ENCODE measurements around the gene PPM1H. TPM values are rescaled to one million over a fixed set of nuclear protein-coding genes. Genes with fewer than 3 reads are reported as not detected.
A peak's percentile ranks its signal among the peaks of the same experiment; 100 is the strongest.

The PPM1H gene
- total RNA-seq, 1 donor from 2014 or later, result 7.2 TPM

GRCh38 chr12:62803756-62804155 lies 131.2 kb downstream of the PPM1H start:
- no peak for DNase-seq (ENCODE audit: extremely low read depth, low read depth, low spot score)

- DNase-seq (ENCODE audit: extremely low read depth, low read depth, low spot score), result no peak
Observed at GRCh38 chr12:62802984-62803383, 132.0 kb downstream of the PPM1H start.

GRCh38 chr12:62802321-62802720 lies 132.6 kb downstream of the PPM1H start:
- DNase-seq (ENCODE audit: extremely low read depth, low read depth, low spot score), result no peak

- no peak for DNase-seq (ENCODE audit: extremely low read depth, low read depth, low spot score)
Observed at GRCh38 chr12:62801796-62802195, 133.2 kb downstream of the PPM1H start.

- DNase-seq (ENCODE audit: extremely low read depth, low read depth, low spot score), result no peak
Observed at GRCh38 chr12:62800707-62801400, 134.1 kb downstream of the PPM1H start.

- no peak for DNase-seq (ENCODE audit: extremely low read depth, low read depth, low spot score)
Observed at GRCh38 chr12:62799766-62800406, 135.1 kb downstream of the PPM1H start.

GRCh38 chr12:62799126-62799736 lies 135.7 kb downstream of the PPM1H start:
- DNase-seq (ENCODE audit: extremely low read depth, low read depth, low spot score), result peak; percentile 71

- no peak for DNase-seq (ENCODE audit: extremely low read depth, low read depth, low spot score)
Observed at GRCh38 chr12:62794218-62794583, 140.7 kb downstream of the PPM1H start.

- DNase-seq (ENCODE audit: extremely low read depth, low read depth, low spot score), result peak; percentile 72
Observed at GRCh38 chr12:62793256-62794217, 141.4 kb downstream of the PPM1H start.

- no peak for DNase-seq (ENCODE audit: extremely low read depth, low read depth, low spot score)
Observed at GRCh38 chr12:62792236-62792870, 142.6 kb downstream of the PPM1H start.

GRCh38 chr12:62789851-62790250 lies 145.1 kb downstream of the PPM1H start:
- no peak for DNase-seq (ENCODE audit: extremely low read depth, low read depth, low spot score)

GRCh38 chr12:62787611-62788010 lies 147.3 kb downstream of the PPM1H start:
- DNase-seq (ENCODE audit: extremely low read depth, low read depth, low spot score), result no peak

- DNase-seq (ENCODE audit: extremely low read depth, low read depth, low spot score), result no peak
Observed at GRCh38 chr12:62787023-62787422, 147.9 kb downstream of the PPM1H start.

GRCh38 chr12:62785941-62786559 lies 148.9 kb downstream of the PPM1H start:
- DNase-seq (ENCODE audit: extremely low read depth, low read depth, low spot score), result peak; percentile 97

- no peak for DNase-seq (ENCODE audit: extremely low read depth, low read depth, low spot score)
Observed at GRCh38 chr12:62784576-62784975, 150.4 kb downstream of the PPM1H start.

GRCh38 chr12:62783881-62784280 lies 151.1 kb downstream of the PPM1H start:
- DNase-seq (ENCODE audit: extremely low read depth, low read depth, low spot score), result no peak

- no peak for DNase-seq (ENCODE audit: extremely low read depth, low read depth, low spot score)
Observed at GRCh38 chr12:62781136-62781880, 153.6 kb downstream of the PPM1H start.

- DNase-seq (ENCODE audit: extremely low read depth, low read depth, low spot score), result no peak
Observed at GRCh38 chr12:62779488-62779887, 155.5 kb downstream of the PPM1H start.

- no peak for DNase-seq (ENCODE audit: extremely low read depth, low read depth, low spot score)
Observed at GRCh38 chr12:62778187-62778586, 156.8 kb downstream of the PPM1H start.

All from glomerular endothelial cell (primary cell).